ENCODE measurements around the gene BOK.

DNA sequence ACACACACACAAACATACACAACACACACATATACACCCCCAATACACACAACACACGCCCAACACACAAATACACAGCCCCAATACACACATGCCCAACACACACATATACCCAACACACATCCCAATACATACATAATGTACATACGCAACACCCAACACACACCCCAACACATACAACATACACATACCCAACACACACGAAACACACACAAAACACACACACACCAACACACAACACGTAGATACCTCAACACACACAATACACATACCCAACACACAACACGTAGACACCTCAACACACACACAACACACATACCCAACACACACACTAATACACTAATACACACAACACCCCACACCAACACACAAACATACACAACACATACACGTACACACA lies 41.2 kb upstream of the BOK start:
- TF ChIP-seq, protein P1, sequence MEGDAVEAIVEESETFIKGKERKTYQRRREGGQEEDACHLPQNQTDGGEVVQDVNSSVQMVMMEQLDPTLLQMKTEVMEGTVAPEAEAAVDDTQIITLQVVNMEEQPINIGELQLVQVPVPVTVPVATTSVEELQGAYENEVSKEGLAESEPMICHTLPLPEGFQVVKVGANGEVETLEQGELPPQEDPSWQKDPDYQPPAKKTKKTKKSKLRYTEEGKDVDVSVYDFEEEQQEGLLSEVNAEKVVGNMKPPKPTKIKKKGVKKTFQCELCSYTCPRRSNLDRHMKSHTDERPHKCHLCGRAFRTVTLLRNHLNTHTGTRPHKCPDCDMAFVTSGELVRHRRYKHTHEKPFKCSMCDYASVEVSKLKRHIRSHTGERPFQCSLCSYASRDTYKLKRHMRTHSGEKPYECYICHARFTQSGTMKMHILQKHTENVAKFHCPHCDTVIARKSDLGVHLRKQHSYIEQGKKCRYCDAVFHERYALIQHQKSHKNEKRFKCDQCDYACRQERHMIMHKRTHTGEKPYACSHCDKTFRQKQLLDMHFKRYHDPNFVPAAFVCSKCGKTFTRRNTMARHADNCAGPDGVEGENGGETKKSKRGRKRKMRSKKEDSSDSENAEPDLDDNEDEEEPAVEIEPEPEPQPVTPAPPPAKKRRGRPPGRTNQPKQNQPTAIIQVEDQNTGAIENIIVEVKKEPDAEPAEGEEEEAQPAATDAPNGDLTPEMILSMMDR (conservative IDR thresholded peaks at IDR 0.05; ENCODE audit: low read depth, low read length) = no peak
- TF ChIP-seq EZH2phosphoT487 (IDR thresholded peaks at IDR 0.05; ENCODE audit: borderline replicate concordance, low read length) = no peak

Measured in PC-3 (cell line).